H9 (cell line): Measurements from ENCODE around the gene GRAMD1C. TPM values are rescaled to one million over a fixed set of nuclear protein-coding genes. Genes with fewer than 3 reads are reported as not detected.
A peak's percentile ranks its signal among the peaks of the same experiment; 100 is the strongest.

ENCODE experiments used
- DNase-seq: peaks from one replicate; pipeline ENCODE4 v3.0.0-alpha.2; 2017
- H2AFZ ChIP-seq: one replicate; pipeline ENCODE4 v1.6.1; 2013; ENCODE audit warnings: mild to moderate bottlenecking, low read length, control low read depth, moderate library complexity
- H2AK5ac ChIP-seq: 2 replicates; pipeline ENCODE4 v1.6.1; 2013; ENCODE audit warnings: low read length, control low read depth, mixed read lengths; ENCODE audit not compliant: insufficient read length
- H2BK120ac ChIP-seq: one replicate; pipeline ENCODE4 v1.6.1; 2013; ENCODE audit warnings: low read depth, mild to moderate bottlenecking, low read length, control low read depth, inconsistent platforms; ENCODE audit not compliant: poor library complexity, severe bottlenecking
- H2BK12ac ChIP-seq: 2 replicates; pipeline ENCODE4 v1.6.1; 2013; ENCODE audit warnings: low read length, control low read depth, mixed read lengths, low read depth; ENCODE audit not compliant: insufficient read length
- H2BK15ac ChIP-seq: 2 replicates; pipeline ENCODE4 v1.6.1; 2013; ENCODE audit warnings: low read depth, low read length, control low read depth
- H2BK20ac ChIP-seq: one replicate; pipeline ENCODE4 v1.6.1; 2013; ENCODE audit warnings: low read depth, mild to moderate bottlenecking, low read length, control low read depth, inconsistent platforms; ENCODE audit not compliant: poor library complexity, severe bottlenecking
- H2BK5ac ChIP-seq: 2 replicates; pipeline ENCODE4 v1.6.1; 2013; ENCODE audit warnings: low read length, control low read depth, mixed read lengths; ENCODE audit not compliant: insufficient read length
- H3K14ac ChIP-seq: 2 replicates; pipeline ENCODE4 v1.6.1; 2013; ENCODE audit warnings: low read length, control low read depth; ENCODE audit not compliant: insufficient read depth
- H3K18ac ChIP-seq: 2 replicates; pipeline ENCODE4 v1.6.1; 2013; ENCODE audit warnings: low read depth, mild to moderate bottlenecking, mixed read lengths, low read length, control low read depth; ENCODE audit not compliant: insufficient read length
- H3K23ac ChIP-seq: 2 replicates; pipeline ENCODE4 v1.6.1; 2013; ENCODE audit warnings: low read length, control low read depth, mixed read lengths, low read depth; ENCODE audit not compliant: insufficient read length
- H3K23me2 ChIP-seq: 2 replicates; pipeline ENCODE4 v1.6.1; 2013; ENCODE audit warnings: low read depth, mild to moderate bottlenecking, mixed read lengths, low read length, control low read depth; ENCODE audit not compliant: insufficient read length, poor library complexity, severe bottlenecking
- H3K27ac ChIP-seq: 2 replicates; pipeline ENCODE4 v1.5.1; 2013; ENCODE audit warnings: low read length, control low read depth, mixed read lengths, low read depth; ENCODE audit not compliant: insufficient read length
- H3K27me3 ChIP-seq: 2 replicates; pipeline ENCODE4 v1.6.1; 2013; ENCODE audit warnings: low read length, control low read depth, inconsistent platforms; ENCODE audit not compliant: insufficient read depth
- H3K4ac ChIP-seq: 2 replicates; pipeline ENCODE4 v1.6.1; 2013; ENCODE audit warnings: low read depth, mild to moderate bottlenecking, control low read depth, inconsistent platforms, low read length, moderate library complexity
- H3K4me1 ChIP-seq: 2 replicates; pipeline ENCODE4 v1.6.1; 2013; ENCODE audit warnings: low read length, control low read depth, inconsistent platforms; ENCODE audit not compliant: insufficient read depth
- H3K4me2 ChIP-seq: 2 replicates; pipeline ENCODE4 v1.6.1; 2013; ENCODE audit warnings: low read length, control low read depth, mixed read lengths; ENCODE audit not compliant: insufficient read length, insufficient read depth
- H3K56ac ChIP-seq: 2 replicates; pipeline ENCODE4 v1.6.1; 2013; ENCODE audit warnings: low read depth, mild to moderate bottlenecking, mixed read lengths, low read length, control low read depth; ENCODE audit not compliant: insufficient read length
- H3K79me1 ChIP-seq: 2 replicates; pipeline ENCODE4 v1.6.1; 2013; ENCODE audit warnings: low read depth, mild to moderate bottlenecking, moderate library complexity, low read length, control low read depth, inconsistent platforms; ENCODE audit not compliant: insufficient read depth, poor library complexity, severe bottlenecking
- H3K79me2 ChIP-seq: 2 replicates; pipeline ENCODE4 v1.6.1; 2013; ENCODE audit warnings: low read length, control low read depth, inconsistent platforms; ENCODE audit not compliant: insufficient read depth
- H3K9ac ChIP-seq: 2 replicates; pipeline ENCODE4 v1.6.1; 2013; ENCODE audit warnings: low read length, control low read depth, mixed read lengths; ENCODE audit not compliant: insufficient read length; ENCODE audit errors: extremely low read depth
- H3K9me3 ChIP-seq: one replicate; pipeline ENCODE4 v1.6.1; 2013; ENCODE audit warnings: low read depth, low read length, inconsistent platforms; ENCODE audit not compliant: control insufficient read depth
- H3T11ph ChIP-seq: one replicate; pipeline ENCODE4 v1.6.1; 2013; ENCODE audit warnings: mild to moderate bottlenecking, low read length, control low read depth, inconsistent platforms
- H4K20me1 ChIP-seq: one replicate; pipeline ENCODE4 v1.6.1; 2013; ENCODE audit not compliant: control insufficient read depth, insufficient read length, insufficient read depth
- H4K5ac ChIP-seq: 2 replicates; pipeline ENCODE4 v1.6.1; 2013; ENCODE audit warnings: low read depth, mild to moderate bottlenecking, mixed read lengths, low read length, control low read depth; ENCODE audit not compliant: insufficient read length
- H4K8ac ChIP-seq: replicated peaks from 2 replicates; pipeline ENCODE4 v1.6.1; 2013; ENCODE audit warnings: low read length, control low read depth, mixed read lengths, low read depth; ENCODE audit not compliant: insufficient read length
- H4K91ac ChIP-seq: 2 replicates; pipeline ENCODE4 v1.6.1; 2013; ENCODE audit warnings: low read depth, mild to moderate bottlenecking, moderate library complexity, mixed read lengths, low read length, control low read depth; ENCODE audit not compliant: insufficient read length
- H3K27ac Mint-ChIP-seq, 3 experiments: 2 replicates in 2 of 3; 3 replicates in 1 of 3; pipeline ENCODE4 v1.8.0; 2020 to 2021; ENCODE audit warnings: mixed read lengths in 3 of 3, mild to moderate bottlenecking in 1 of 3, moderate library complexity in 1 of 3
- H3K27me3 Mint-ChIP-seq: 2 replicates; pipeline ENCODE4 v1.8.0; 2021; ENCODE audit warnings: low read depth, mild to moderate bottlenecking, moderate library complexity, mixed read lengths
- H3K36me3 Mint-ChIP-seq, 3 experiments: 2 replicates in 2 of 3; 3 replicates in 1 of 3; pipeline ENCODE4 v1.8.0; 2020 to 2021; ENCODE audit warnings: low read depth in 3 of 3, mixed read lengths in 3 of 3; ENCODE audit not compliant: insufficient read depth in 1 of 3
- H3K4me1 Mint-ChIP-seq, 2 experiments: 2 replicates each; pipeline ENCODE4 v1.8.0; 2020; ENCODE audit warnings: mixed read lengths in 2 of 2
- H3K4me3 Mint-ChIP-seq, 2 experiments: 2 replicates in 1 of 2; 3 replicates in 1 of 2; pipeline ENCODE4 v1.8.0; 2020 to 2021; ENCODE audit warnings: mild to moderate bottlenecking in 2 of 2, mixed read lengths in 2 of 2, moderate library complexity in 1 of 2
- H3K9me3 Mint-ChIP-seq, 2 experiments: 2 replicates in 1 of 2; 3 replicates in 1 of 2; pipeline ENCODE4 v1.8.0; 2020; ENCODE audit warnings: mild to moderate bottlenecking in 2 of 2, mixed read lengths in 2 of 2, moderate library complexity in 1 of 2
- CTCF ChIP-seq: fragments of 200-600 bp; sonication (generic); conservative IDR thresholded peaks from 3 replicates; pipeline ENCODE4 v1.8.0; 2021; ENCODE audit warnings: antibody characterized with exemption, mild to moderate bottlenecking
- WGBS: extraction: QIAGEN DNeasy Blood & Tissue Kit; methylation state at CpG from one replicate; pipeline ENCODE4 v1.1.7; 2013; ENCODE audit warnings: missing lambda C conversion rate, low lambda C conversion rate, mixed read lengths; ENCODE audit not compliant: insufficient read length; ENCODE audit errors: extremely low coverage; 5-methylcytosine and 5-hydroxymethylcytosine counted together
- total RNA-seq: library from RNA; stranded (reverse); gene quantifications from 2 replicates; pipeline ENCODE4 v1.2.1, GENCODE V29; 2021

The GRAMD1C gene
- total RNA-seq, 1 experiment from 2014 or later = 1.8 TPM

- no peak for TF ChIP-seq CTCF
- H3K4me1 Mint-ChIP-seq = peaks cover 15 to 27% of the 10 kb centered on the region in 2 experiments
- Histone ChIP-seq H3K9me3 (no peaks in the 10 kb centered on the region), H2BK120ac (no peak overlapping the region), H4K91ac (no peak overlapping the region), H2AK5ac (no peak overlapping the region), H2BK20ac (no peak overlapping the region), H3T11ph (no peak overlapping the region), H3K4me2 (peak overlapping the region; percentile 92), H3K4ac (no peak overlapping the region), H3K79me1 (no peaks in the 10 kb centered on the region), H2BK15ac (no peak overlapping the region), H3K18ac (no peak overlapping the region), H4K8ac (no peak overlapping the region), H3K27me3 (no peaks in the 10 kb centered on the region; the same call in 1 of the 2 replicates), H3K79me2 (no peaks in the 10 kb centered on the region), H3K23ac (no peak overlapping the region), H4K20me1 (no peaks in the 10 kb centered on the region), H3K14ac (no peak overlapping the region), H2BK5ac (no peak overlapping the region), H3K4me1 (peaks cover 4% of the 10 kb centered on the region; the same call in 1 of the 2 replicates), H3K56ac (no peak overlapping the region), H2AFZ (no peak overlapping the region), H3K23me2 (peaks cover 10% of the 10 kb centered on the region), H4K5ac (no peak overlapping the region), H3K27ac (no peak overlapping the region), H2BK12ac (no peak overlapping the region), H3K9ac (peak overlapping the region; percentile 47)
- H3K27ac Mint-ChIP-seq = peak overlapping the region in 1 of 3 experiments; percentile 20; a peak in 1 of 7 replicates
- no peaks in the 10 kb centered on the region for H3K9me3 Mint-ChIP-seq
- H3K4me3 Mint-ChIP-seq = peak overlapping the region; percentile 74 to 88
- H3K27me3 Mint-ChIP-seq = peaks cover 11% of the 10 kb centered on the region
- DNase-seq = no peak
- H3K36me3 Mint-ChIP-seq = peaks cover 0 to 3% (median 0%) of the 10 kb centered on the region in 3 experiments; a peak in 2 of 7 replicates
- WGBS = 100% methylated on average over 1 of the region's 7 CpGs
Observed at GRCh38 chr3:113946831-113947230, 108.2 kb downstream of the GRAMD1C start.
